Common myeloid progenitor, CD34-positive (primary cell): ENCODE measurements around the gene APOBEC3F.
"Not testable (repeated sequence)": the region's sequence is repeated elsewhere in the genome, so short reads cannot be mapped to it uniquely, and the experiment has no call there.

Experiments used
- CTCF ChIA-PET: fragments of 350-600 bp; sonication (Branson Sonifier 250); formaldehyde crosslinking; loops from one replicate; lab custom pipeline; 2021; ENCODE audit warnings: antibody characterized with exemption; lab: Charles Lee
- POLR2A ChIA-PET: fragments of 350-600 bp; sonication (Branson Sonifier 250); formaldehyde crosslinking; loops from one replicate; lab custom pipeline; 2021; ENCODE audit warnings: antibody characterized with exemption; lab: Charles Lee
- DNase-seq, 3 donors: peaks; one replicate each; pipeline versions ENCODE4 v3.0.0 to v3.0.0-alpha.2; 2013
- H3K27ac ChIP-seq, 2 experiments: 1 replicate in 1 of 2; 2 replicates in 1 of 2; pipeline ENCODE4 v1.7.0; 2013; ENCODE audit warnings: inconsistent platforms in 2 of 2, low read length in 2 of 2, mild to moderate bottlenecking in 2 of 2, low read depth in 1 of 2, moderate library complexity in 1 of 2; ENCODE audit not compliant: severe bottlenecking in 2 of 2, insufficient read depth in 1 of 2, poor library complexity in 1 of 2
- H3K27me3 ChIP-seq, 5 experiments: replicated peaks in 2 of 5; 1 replicate in 3 of 5; 2 replicates in 2 of 5; pipeline versions ENCODE4 v1.6.1 to v1.7.0; 2013; ENCODE audit warnings: low read length in 4 of 5, mild to moderate bottlenecking in 2 of 5, moderate library complexity in 2 of 5, inconsistent platforms in 1 of 5; ENCODE audit not compliant: insufficient read depth in 5 of 5, control insufficient read depth in 4 of 5
- H3K36me3 ChIP-seq, 4 experiments: 1 replicate in 2 of 4; 2 replicates in 2 of 4; pipeline versions ENCODE4 v1.6.1 to v1.7.0; 2013; ENCODE audit warnings: low read length in 3 of 4, control low read depth in 1 of 4, mild to moderate bottlenecking in 1 of 4; ENCODE audit not compliant: control insufficient read depth in 4 of 4, insufficient read depth in 4 of 4
- H3K4me1 ChIP-seq, 4 experiments: 1 replicate in 3 of 4; 2 replicates in 1 of 4; pipeline versions ENCODE4 v1.6.1 to v1.7.1; 2013; ENCODE audit warnings: low read length in 3 of 4, mild to moderate bottlenecking in 3 of 4, control low read depth in 1 of 4, inconsistent platforms in 1 of 4, moderate library complexity in 1 of 4; ENCODE audit not compliant: control insufficient read depth in 4 of 4, insufficient read depth in 4 of 4; ENCODE audit errors: control extremely low read depth in 1 of 4
- H3K4me3 ChIP-seq, 7 experiments: 1 replicate in 4 of 7; 2 replicates in 3 of 7; pipeline versions ENCODE4 v1.5.1 to v1.7.0; 2013; ENCODE audit warnings: mild to moderate bottlenecking in 7 of 7, low read length in 6 of 7, moderate library complexity in 6 of 7, inconsistent platforms in 2 of 7, low read depth in 2 of 7, control low read depth in 1 of 7; ENCODE audit not compliant: insufficient read depth in 4 of 7, control insufficient read depth in 1 of 7; ENCODE audit errors: extremely low read depth in 1 of 7
- H3K9me3 ChIP-seq, 5 experiments: 1 replicate in 4 of 5; 2 replicates in 1 of 5; pipeline versions ENCODE4 v1.6.1 to v1.7.1; 2013; ENCODE audit warnings: low read length in 4 of 5, mild to moderate bottlenecking in 2 of 5, inconsistent platforms in 1 of 5, low read depth in 1 of 5, moderate library complexity in 1 of 5; ENCODE audit not compliant: control insufficient read depth in 4 of 5, insufficient read depth in 2 of 5; ENCODE audit errors: control extremely low read depth in 1 of 5
- WGBS: methylation state at CpG from one replicate; pipeline ENCODE4 v1.1.5; 2013; ENCODE audit not compliant: insufficient coverage; 5-methylcytosine and 5-hydroxymethylcytosine counted together

Gene APOBEC3F

DNA sequence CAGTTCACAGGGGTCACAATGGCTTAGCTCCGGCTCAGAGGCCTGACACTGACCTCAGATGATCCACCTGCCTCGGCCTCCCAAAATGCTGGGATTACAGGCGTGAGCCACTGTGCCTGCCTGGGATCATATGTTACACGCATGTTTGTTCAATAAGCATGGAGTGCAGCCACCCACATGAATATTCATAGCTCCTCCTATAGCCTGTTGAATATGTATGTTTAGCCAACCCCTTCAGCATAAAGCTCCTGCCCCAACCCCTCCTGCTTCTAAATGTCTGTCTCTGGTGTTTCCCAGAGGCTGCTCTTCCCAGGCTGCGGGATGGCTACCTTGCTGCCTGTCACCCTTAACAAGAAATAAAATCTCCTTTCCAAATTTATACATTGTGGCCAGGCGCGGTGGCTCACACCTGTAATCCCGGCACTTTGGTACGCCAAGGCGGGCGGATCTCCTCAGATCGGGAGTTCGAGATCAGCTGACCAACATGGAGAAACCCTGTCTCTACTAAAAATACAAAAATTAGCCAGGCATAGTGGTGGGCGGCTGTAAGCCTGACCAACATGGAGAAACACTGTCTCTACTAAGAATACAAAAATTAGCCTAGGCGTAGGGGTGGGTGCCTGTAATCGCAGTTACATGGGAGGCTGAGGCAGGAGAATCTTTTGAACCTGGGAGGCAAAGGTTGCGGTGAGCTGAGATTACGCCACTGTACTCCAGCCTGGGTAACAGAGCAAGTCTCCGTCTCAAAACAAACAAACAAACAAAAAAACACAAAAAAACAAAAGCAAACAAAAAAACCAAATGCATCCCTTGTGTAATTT lies 1.1 kb upstream of the APOBEC3F start:
- peaks cover 0 to 22% (median 20%) of the 10 kb centered on the region in 4 experiments for H3K4me1 ChIP-seq
- CTCF ChIA-PET: interaction anchor here (1.1 kb wide), 1 partner anchor 36 kb away, joined by 3 read pairs; no protein-coding TSS in a partner anchor
- H3K27ac ChIP-seq: peak overlapping the region in 1 of 2 experiments; percentile 54
- peaks cover 0 to 7% (median 4%) of the 10 kb centered on the region in 4 experiments for H3K36me3 ChIP-seq
- no peaks in the 10 kb centered on the region for H3K27me3 ChIP-seq
- H3K9me3 ChIP-seq: no peaks in the 10 kb centered on the region
- DNase-seq: no peak
- WGBS: 96% methylated on average over 14 of the region's 19 CpGs
- peak overlapping the region in 6 of 7 experiments; percentile 10 to 84 (median 55) for H3K4me3 ChIP-seq
- POLR2A ChIA-PET: interaction anchor here (0.6 kb wide), 1 partner anchor 71 kb away, joined by 3 read pairs; no protein-coding TSS in a partner anchor

DNA sequence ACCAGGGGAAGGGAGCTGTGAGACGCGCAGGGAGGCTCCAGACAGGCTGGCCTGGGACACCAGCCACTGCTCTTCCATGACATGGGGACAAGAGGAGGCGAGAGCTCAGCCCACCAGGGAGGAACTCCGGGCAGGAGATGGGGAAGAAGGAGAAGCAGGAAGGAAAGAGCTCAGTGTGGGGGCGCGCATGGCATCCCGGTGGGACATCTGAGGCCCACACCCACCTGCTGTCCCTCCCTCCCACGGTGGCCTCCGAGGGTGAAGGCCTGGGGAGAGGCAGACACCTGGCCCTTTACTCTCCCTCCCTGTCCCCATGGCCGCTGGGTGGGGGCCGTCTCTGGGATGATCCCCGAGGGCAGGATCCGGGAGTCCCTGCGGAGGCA lies 518 bp upstream of the APOBEC3F start:
- H3K27ac ChIP-seq: peak overlapping the region in 1 of 2 experiments; percentile 54

DNA sequence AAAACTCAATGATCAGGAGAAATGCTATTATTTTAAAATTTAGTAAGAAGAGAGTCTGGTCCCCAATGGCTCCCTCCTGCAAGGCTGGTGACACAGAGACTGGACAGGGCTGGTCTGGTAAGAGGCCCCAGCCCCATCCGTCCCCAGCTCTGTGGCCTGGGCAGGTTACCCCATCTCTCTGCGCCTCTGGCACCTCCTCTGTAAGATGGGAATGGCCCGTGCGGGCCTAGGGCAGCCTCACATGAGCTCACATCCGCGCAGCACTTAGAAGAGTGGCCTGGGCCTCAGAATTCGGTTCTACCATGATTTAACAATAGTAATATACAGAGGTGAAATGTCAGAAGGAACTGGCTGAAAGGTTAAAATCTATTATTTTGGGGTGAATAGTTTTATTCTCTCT lies 1.2 kb downstream of the APOBEC3F start:
- H3K9me3 ChIP-seq: no peaks in the 10 kb centered on the region
- H3K4me3 ChIP-seq: peak overlapping the region in 3 of 7 experiments; percentile 28 to 84 (median 67)
- WGBS: 83% methylated on average over 1 of the region's 7 CpGs
- ChIA-PET POLR2A (no interaction called here), CTCF (no interaction called here)
- peaks cover 0 to 14% (median 4%) of the 10 kb centered on the region in 4 experiments for H3K36me3 ChIP-seq
- peaks cover 0 to 28% (median 22%) of the 10 kb centered on the region in 4 experiments for H3K4me1 ChIP-seq
- no peaks in the 10 kb centered on the region for H3K27me3 ChIP-seq
- no peak for DNase-seq
- H3K27ac ChIP-seq: peak overlapping the region in 1 of 2 experiments; percentile 91

More for the DNA sequence above, 518 bp upstream of the APOBEC3F start:
- Histone ChIP-seq H3K4me3 (peak overlapping the region; percentile 10 to 84 (median 67)), H3K4me1 (peaks cover 0 to 22% (median 20%) of the 10 kb centered on the region in 4 experiments)
- H3K27me3 ChIP-seq, H3K36me3 ChIP-seq, H3K9me3 ChIP-seq, POLR2A ChIA-PET: not testable (repeated sequence)
- peak in 1 of 3 donors; percentile 14 for DNase-seq
- 80% methylated on average over 2 of the region's 14 CpGs for WGBS
- CTCF ChIA-PET: interaction anchor here (1.1 kb wide), 1 partner anchor 37 kb away, joined by 3 read pairs; no protein-coding TSS in a partner anchor

DNA sequence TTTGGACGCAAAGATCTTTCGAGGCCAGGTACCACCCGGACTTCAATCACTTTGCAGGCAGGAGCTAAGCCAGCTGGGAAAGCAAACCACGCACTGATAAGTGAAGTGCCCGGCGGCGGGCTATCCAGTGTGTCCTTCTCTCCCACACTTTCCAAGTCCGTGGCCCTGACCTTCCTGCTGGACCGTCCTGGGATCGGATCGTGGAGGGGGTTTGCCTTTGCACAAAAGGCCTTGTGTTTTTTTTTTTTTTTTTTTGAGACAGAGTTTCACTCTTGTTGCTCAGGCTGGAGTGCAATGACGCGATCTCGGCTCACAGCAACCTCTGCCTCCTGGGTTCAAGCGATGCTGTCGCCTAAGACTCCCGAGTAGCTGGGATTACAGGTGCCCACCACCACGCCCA lies 2.4 kb downstream of the APOBEC3F start:
- WGBS: 97% methylated on average over 6 of the region's 18 CpGs
- H3K4me3 ChIP-seq, H3K9me3 ChIP-seq, H3K27ac ChIP-seq, DNase-seq, H3K27me3 ChIP-seq, POLR2A ChIA-PET: not testable (repeated sequence)
- H3K4me1 ChIP-seq: peaks cover 0 to 28% (median 22%) of the 10 kb centered on the region in 4 experiments
- CTCF ChIA-PET: interaction anchor here (0.8 kb wide), 1 partner anchor 273 kb away, joined by 3 read pairs; no protein-coding TSS in a partner anchor
- H3K36me3 ChIP-seq: peaks cover 0 to 14% (median 4%) of the 10 kb centered on the region in 4 experiments

DNA sequence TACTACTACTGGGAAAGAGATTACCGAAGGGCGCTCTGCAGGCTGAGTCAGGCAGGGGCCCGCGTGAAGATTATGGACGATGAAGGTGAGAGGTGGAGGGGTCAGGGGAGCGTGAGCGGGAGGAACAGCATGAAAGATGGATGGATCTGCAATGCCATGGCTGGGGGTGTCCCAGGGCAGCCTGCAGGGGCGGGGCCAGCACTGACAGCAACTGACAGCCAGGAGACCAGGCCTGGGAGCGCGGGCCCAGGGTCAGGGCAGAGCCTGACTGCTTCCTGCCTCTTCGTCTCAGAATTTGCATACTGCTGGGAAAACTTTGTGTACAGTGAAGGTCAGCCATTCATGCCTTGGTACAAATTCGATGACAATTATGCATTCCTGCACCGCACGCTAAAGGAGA lies 4.5 kb downstream of the APOBEC3F start:
- 98% methylated on average over 7 of the region's 14 CpGs for WGBS
- H3K27me3 ChIP-seq, DNase-seq, CTCF ChIA-PET, POLR2A ChIA-PET, H3K4me3 ChIP-seq, H3K27ac ChIP-seq, H3K9me3 ChIP-seq: not testable (repeated sequence)
- Histone ChIP-seq H3K4me1 (peaks cover 0 to 20% (median 16%) of the 10 kb centered on the region in 4 experiments), H3K36me3 (peaks cover 0 to 14% (median 4%) of the 10 kb centered on the region in 4 experiments)

DNA sequence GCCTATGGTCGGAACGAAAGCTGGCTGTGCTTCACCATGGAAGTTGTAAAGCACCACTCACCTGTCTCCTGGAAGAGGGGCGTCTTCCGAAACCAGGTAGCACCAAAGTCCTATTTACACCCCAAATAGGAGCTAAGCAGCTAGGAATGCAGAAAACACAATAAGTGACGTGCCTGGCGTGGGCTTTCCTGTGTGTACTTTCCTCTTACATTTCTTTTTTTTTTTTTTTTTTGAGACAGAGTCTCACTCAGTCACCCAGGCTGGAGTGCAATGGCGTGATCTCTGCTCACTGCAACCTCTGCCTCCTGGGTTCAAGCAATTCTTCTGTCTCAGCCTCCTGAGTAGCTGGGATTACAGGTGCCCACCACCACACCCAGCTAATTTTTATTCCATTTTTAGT lies 8.8 kb downstream of the APOBEC3F start:
- H3K27ac ChIP-seq, H3K36me3 ChIP-seq, POLR2A ChIA-PET, H3K4me1 ChIP-seq, CTCF ChIA-PET, H3K4me3 ChIP-seq, H3K27me3 ChIP-seq, H3K9me3 ChIP-seq, DNase-seq: not testable (repeated sequence)
- 96% methylated on average over 7 of the region's 7 CpGs for WGBS
